ENCODE results near the gene RASA3.

The RASA3 gene

DNA sequence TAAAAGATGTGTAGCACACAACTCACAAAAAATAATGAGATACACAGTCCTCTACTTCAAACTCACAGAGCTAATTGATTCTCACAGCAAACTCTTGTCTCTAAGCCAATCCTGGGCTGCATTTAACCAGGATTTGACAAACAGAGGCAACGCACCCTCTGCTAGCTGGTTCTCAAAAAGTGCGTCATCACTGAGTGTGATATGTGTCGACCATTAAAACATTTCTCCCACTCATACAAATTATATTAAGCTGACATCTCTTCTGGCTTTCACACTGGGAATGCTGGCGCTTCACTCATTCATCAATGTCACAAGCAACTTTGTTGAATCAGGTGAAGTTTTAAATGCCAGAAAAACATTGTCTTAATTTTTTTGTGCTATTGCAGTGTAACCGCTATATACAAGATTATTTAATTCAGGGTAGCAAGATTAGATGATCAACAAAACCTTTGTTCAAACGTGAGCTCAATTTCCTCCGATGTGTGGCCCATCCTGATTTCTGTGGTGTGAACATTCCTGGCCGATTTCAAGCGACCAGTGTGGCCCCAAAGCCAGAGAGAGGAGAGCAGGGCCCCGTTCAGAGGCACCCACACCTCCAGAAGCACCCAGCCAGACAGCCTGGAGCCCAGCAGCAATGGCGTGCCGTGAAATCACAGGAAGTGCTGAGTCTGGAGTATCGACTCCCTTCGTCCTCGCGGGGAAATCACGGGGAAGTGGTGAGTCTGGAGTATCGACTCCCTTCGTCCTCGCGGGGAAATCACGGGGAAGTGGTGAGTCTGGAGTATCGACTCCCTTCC, 49.4 kb downstream of the RASA3 start:
- no peak overlapping the region for H3K4me3 ChIP-seq (ENCODE audit: low read depth, low read length)
- TF ChIP-seq, protein P1, sequence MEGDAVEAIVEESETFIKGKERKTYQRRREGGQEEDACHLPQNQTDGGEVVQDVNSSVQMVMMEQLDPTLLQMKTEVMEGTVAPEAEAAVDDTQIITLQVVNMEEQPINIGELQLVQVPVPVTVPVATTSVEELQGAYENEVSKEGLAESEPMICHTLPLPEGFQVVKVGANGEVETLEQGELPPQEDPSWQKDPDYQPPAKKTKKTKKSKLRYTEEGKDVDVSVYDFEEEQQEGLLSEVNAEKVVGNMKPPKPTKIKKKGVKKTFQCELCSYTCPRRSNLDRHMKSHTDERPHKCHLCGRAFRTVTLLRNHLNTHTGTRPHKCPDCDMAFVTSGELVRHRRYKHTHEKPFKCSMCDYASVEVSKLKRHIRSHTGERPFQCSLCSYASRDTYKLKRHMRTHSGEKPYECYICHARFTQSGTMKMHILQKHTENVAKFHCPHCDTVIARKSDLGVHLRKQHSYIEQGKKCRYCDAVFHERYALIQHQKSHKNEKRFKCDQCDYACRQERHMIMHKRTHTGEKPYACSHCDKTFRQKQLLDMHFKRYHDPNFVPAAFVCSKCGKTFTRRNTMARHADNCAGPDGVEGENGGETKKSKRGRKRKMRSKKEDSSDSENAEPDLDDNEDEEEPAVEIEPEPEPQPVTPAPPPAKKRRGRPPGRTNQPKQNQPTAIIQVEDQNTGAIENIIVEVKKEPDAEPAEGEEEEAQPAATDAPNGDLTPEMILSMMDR (IDR thresholded peaks at IDR 0.05; ENCODE audit: low read depth, low read length, missing control alignments), result no peak
- DNase-seq (ENCODE audit: low read depth), result no peak

DNA sequence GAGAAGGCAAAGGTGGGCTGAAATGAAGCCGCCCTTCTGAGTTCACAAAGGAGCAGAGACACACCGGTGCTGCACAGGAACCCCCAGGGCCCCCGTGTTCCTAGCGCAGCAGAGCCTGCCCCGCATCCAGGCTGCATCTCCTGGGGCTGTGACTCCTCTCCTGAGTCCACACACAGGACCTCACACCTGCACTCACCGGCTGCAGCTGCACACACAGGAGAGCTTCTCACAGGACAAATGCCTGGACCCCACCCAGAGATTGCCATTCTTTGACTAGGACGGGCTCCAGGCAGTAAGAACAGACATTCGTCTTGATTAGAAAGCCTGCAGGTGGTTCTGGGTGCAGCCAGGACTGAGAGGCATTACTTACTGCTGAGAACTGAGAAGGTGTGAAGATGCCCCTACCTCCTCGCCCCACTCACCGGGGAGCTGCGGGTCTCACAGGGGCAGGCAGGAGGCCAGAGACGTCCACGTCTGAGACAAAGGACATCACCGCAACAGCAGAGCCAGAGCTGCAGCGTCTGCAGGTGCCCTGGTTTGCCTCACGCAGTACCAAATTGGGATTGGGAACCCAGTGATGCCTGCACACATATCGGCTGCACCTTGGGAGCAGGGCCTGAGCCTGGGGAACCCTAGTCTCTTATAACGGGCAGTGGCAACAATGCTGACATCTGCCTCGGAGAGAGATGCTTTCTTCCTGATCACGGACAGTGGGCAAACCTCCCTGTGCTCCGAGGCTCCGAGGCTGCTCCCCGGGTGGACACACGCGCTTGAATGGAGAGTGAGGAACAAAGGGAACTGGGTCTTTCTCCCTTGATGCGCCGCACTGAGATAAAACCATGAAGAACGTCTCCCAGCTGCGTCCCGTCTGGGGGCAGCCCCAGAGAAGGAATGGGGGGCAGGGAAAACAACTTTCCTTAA, 50.4 kb downstream of the RASA3 start:
- TF ChIP-seq, protein P1 (IDR thresholded peaks at IDR 0.05; ENCODE audit: low read depth, low read length, missing control alignments), result no peak
- DNase-seq (ENCODE audit: low read depth), result no peak
- no peak overlapping the region for H3K4me3 ChIP-seq (ENCODE audit: low read depth, low read length)

DNA sequence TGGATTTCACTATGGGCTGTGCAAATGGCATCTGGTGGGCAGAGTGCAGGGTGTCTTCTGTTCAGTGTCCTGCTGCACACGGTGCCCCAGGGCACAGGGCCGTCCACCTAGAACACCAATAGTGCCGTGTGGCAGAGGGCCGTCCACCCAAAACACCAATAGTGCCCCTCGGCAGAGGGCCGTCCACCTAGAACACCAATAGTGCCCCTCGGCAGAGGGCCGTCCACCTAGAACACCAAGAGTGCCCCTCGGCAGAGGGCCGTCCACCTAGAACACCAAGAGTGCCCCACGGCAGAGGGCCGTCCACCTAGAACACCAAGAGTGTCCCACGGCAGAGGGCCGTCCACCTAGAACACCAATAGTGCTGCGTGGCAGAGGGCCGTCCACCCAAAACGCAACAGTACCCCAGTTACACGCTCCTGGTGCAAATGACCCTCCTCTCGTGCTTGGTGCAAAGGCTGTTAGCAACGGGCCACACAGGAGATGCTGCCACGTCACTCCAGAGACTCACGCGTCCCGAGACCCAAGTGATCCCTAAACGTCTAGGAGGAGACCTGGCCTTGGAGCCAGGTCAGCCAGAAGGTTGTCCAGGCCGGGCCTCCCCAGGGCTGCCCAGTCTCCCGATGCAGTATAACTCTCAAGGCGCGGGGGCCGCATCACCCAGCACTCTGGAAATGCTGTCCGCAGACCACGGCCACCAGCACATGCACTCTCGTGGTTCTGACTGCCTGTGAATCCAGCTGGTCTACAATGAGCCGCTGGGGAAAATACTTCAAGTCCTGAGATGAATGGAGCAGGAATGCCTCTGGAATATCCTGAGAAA, 51.5 kb downstream of the RASA3 start:
- DNase-seq (ENCODE audit: low read depth), result no peak
- H3K4me3 ChIP-seq (ENCODE audit: low read depth, low read length), result no peak overlapping the region
- TF ChIP-seq, protein P1 (IDR thresholded peaks at IDR 0.05; ENCODE audit: low read depth, low read length, missing control alignments), result no peak

DNA sequence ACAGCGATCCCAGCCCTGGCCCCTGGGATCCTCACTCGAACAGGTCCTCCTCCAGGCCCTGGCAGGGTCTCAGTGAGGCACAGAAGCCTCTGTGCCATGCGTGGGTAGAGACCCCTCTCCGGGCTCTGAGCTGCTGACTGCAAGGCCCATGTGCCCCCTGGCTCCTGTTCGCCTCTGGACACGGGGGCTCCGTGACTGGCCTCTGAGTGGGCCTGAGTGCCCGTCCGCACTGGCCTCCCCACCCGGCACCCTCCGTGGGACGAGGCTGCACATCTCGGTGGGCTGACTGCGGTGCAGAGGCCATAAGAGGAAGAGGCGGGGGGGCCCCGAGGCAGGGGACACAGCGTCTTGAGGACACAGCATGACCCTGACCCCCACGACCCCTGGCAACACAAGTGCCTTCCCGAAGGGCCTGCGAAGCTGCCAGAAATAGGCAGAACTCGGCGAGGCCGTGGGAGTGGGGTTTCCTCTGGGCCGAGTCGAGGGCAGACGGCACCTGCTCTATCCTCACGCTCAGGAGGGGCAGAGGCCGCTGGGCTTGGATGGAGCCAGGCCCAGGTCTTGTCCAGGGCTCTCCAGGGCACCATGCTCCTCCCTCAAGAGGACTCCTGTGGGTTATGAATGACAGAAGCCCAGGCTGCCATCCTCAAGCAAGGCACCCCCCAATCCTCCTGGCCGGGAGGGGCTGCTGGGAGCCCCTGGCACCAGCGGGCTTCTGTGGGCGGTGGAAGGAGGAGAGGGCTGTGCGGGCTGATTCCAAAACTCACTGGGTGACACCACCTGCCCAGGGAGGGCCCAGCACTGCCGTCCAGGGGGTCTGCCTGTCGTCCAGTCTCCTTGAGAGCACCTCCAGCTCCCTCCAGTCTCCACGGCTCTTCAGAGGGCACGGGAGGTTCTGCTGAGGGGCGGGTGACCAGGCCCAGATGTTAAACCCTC, 52.6 kb downstream of the RASA3 start:
- TF ChIP-seq, protein P1 (IDR thresholded peaks at IDR 0.05; ENCODE audit: low read depth, low read length, missing control alignments), result no peak
- no peak overlapping the region for H3K4me3 ChIP-seq (ENCODE audit: low read depth, low read length)
- DNase-seq (ENCODE audit: low read depth), result no peak

DNA sequence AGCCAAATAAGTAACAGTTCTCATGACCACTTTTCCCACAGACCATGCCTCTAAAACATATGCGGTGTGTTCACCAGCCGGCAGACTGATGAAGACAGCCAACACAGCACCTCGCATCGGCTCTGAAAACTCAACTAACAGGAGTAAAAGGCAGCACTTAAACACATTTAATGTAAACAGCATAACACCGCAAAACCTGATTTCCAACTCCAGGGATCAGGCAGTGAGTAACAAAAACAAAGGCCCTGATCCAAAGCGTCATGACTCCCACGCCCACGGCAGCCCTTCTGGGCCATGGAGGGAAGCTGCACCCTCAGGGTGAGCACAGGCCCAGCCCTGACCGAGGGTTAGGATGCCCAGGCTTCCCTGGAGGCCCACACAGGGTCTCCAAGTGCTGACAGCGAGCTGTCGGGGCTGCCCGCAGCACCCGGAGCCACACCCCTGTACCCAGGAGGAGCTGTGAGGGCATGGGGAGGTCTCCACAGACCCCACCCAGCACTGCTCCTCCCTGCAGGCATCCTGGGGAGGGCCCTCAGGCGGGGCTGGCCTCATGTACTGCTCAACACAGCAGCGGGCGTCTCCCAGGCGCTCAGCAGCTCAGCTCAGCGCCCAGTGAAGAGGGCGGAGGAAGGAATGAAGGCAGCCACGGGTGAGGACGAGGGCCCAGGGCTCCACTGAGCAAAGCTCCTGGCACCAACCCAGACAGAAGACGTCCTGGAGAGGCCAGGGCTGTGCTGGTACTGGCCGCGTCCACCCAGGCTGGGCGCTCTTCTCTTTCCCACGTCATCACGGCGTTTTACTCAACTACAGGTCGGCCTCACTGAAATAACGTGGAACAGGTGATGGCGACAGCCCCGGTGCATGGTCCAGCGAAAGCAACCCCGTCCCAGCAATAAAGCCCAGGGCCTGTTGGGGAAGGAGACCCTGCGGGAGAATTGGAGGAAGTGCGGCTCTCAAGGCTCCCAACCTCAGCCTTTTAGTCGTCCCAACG, 53.7 kb downstream of the RASA3 start:
- TF ChIP-seq, protein P1 (IDR thresholded peaks at IDR 0.05; ENCODE audit: low read depth, low read length, missing control alignments), result no peak
- DNase-seq (ENCODE audit: low read depth), result no peak
- H3K4me3 ChIP-seq (ENCODE audit: low read depth, low read length), result no peak overlapping the region
